Endometrial microvascular endothelial cells (primary cell): ENCODE measurements around the gene BRCA1. TPM values are rescaled to one million over a fixed set of nuclear protein-coding genes. Genes with fewer than 3 reads are reported as not detected.
"Not testable (repeated sequence)": the region's sequence is repeated elsewhere in the genome, so short reads cannot be mapped to it uniquely, and the experiment has no call there.

Experiments
- in situ Hi-C: cut with HindIII; loops from 2 replicates; pipeline ENCODE4 v1.10.0; 2017; ENCODE audit warnings: low sequenced_read_pairs, low pct_unique_long_range_greater_than_20kb; ENCODE audit errors: inconsistent ontology term
- total RNA-seq: library from RNA; depleted of rRNA; stranded (reverse); fragments of >200 nt; gene quantifications from one replicate; pipeline ENCODE4 v1.2.3, GENCODE V29; 2015; ENCODE audit errors: inconsistent ontology term

Gene BRCA1
- 22.7 TPM for total RNA-seq

DNA sequence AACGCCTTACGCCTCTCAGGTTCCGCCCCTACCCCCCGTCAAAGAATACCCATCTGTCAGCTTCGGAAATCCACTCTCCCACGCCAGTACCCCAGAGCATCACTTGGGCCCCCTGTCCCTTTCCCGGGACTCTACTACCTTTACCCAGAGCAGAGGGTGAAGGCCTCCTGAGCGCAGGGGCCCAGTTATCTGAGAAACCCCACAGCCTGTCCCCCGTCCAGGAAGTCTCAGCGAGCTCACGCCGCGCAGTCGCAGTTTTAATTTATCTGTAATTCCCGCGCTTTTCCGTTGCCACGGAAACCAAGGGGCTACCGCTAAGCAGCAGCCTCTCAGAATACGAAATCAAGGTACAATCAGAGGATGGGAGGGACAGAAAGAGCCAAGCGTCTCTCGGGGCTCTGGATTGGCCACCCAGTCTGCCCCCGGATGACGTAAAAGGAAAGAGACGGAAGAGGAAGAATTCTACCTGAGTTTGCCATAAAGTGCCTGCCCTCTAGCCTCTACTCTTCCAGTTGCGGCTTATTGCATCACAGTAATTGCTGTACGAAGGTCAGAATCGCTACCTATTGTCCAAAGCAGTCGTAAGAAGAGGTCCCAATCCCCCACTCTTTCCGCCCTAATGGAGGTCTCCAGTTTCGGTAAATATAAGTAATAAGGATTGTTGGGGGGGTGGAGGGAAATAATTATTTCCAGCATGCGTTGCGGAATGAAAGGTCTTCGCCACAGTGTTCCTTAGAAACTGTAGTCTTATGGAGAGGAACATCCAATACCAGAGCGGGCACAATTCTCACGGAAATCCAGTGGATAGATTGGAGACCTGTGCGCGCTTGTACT is at the start of gene BRCA1:
Gene BRCA1 (minus strand): TSS at position 232 of the 834 bp plus-strand sequence. CDS start 1,268 bp downstream, outside the sequence.
- in situ Hi-C loops: no loop called here

DNA sequence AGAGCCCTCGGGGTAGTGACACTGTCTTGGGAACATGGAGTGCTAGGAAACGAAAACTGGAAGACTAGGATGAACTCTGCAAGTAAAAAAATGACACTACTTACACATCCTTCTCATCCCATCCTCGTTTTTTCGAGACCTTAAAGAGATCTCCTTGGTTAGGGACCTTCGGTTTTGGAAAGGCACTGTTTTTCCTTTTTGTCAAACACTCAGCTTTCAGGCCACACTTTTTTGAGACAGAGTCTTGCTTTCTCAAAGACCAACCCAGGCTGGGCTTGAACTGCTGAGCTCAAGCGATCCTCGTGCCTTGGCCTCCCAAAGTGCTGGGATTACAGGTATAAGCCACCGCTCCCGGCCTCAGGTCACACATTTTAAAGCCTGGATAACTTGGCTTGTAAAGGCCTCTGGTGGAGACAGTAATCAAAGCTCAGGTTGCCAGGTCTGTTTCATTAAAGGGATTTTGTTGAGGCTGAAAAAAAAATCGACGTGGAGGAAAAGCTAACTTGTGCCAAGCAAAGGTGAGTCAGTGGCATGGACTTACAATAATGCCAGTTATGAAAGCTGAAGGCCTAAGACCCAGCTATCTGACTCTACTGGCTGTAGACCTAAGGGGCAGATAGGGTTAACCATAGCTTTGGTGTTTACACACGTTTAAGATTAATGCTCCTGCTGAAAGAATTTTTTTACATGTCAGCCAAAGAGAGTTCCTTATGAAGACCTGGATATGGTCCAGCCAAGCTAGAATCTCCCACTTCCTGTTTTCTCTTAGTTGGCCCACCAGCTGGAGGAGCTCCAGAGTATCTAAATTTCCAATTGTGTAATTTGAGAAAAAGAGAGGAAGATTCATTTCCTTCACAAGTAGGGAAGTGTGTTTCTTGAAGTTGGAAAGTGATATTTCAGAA is 46.7 kb upstream of the BRCA1 start:
- in situ Hi-C loops: no loop called here

- in situ Hi-C loops: no loop called here
These were observed 45.8 kb upstream of the BRCA1 start, which contains the start of gene NBR1 for GRCh38 chr17:43170766-43171585. NBR1 (plus strand) TSS chr17:43171214; CDS start chr17:43175800, 4,586 bp downstream.

DNA sequence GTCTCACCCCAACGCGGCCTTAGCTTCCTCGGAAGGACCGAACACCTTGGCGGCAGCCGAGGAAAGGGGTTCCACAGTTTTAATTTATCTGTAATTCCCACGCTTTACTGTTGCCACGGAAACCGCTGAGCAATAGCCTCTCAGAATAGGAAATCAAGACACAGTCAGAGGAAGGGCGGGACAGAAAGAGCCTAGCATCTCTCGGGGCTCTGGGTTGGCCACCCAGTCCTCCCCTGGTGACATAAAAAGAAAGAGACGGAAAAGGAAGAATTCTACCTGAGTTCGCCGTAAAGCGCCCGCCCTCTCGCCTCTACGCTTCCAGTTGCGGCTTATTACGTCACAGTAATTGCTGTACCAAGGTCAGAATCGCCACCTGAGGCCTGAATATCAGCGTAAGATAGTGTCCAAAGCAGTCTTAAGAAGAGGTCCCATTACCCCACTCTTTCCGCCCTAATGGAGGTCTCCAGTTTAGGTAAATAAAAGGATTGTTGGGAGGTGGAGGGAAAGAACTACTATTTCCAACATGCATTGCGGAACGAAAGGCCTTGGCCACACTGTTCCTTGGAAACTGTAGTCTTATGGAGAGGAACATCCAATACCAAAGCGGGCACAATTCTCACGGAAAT is 45.1 kb upstream of the BRCA1 start:
- in situ Hi-C loops: no loop called here

GRCh38 chr17:43169561-43170139 is 44.5 kb upstream of the BRCA1 start:
- in situ Hi-C loops: no loop called here

- in situ Hi-C loops: not testable (repeated sequence)
These were observed 40.8 kb upstream of the BRCA1 start for GRCh38 chr17:43165971-43166370.

DNA sequence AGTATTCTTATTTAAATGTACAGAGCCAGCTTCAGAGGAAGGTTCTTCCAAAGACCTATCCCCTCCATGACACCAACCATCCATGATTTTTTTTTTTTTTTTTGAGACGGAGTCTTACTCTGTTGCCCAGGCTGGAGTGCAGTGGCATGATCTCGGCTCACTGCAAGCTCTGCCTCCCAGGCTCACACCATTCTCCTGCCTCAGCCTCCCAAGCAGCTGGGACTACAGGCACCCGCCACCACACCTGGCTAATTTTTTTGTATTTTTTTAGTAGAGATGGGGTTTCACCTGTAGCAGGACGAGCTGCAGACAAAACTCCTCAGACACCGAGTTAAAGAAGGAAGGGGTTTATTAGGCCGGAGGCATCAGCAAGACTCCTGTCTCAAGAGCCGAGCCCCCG is 34.8 kb upstream of the BRCA1 start:
- in situ Hi-C loops: not testable (repeated sequence)

DNA sequence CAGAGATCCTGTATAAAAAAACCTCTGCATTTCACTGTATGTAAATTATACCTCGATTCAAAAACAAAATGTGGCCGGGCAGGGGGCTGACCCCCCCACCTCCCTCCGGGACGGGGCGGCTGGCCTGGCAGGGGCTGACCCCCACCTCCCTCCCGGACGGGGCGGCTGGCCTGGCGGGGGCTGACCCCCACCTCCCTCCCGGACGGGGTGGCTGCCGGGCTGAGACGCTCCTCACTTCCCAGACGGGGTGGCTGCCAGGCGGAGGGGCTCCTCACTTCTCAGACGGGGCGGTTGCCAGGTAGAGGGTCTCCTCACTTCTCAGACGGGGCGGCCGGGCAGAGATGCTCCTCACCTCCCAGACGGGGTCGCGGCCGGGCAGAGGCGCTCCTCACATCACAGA is 34.1 kb upstream of the BRCA1 start:
- in situ Hi-C loops: not testable (repeated sequence)

DNA sequence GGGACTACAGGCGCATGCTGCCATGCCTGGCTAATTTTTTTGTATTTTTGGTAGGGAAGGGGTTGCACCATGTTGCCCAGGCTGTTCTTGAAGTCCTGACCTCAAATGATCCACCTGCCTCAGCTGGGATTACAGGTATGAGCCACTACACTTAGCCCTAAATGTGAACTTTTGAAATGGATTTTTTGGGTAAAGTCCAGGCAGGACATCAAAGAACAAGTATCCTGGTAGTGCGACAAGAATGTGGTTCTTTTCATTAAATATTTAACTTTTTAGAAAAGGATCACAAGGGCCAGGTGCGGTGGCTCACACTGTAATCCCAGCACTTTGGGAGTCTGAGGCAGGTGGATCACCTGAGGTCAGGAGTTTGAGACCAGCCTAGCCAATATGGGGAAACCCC is 30.5 kb upstream of the BRCA1 start:
- in situ Hi-C loops: no loop called here

DNA sequence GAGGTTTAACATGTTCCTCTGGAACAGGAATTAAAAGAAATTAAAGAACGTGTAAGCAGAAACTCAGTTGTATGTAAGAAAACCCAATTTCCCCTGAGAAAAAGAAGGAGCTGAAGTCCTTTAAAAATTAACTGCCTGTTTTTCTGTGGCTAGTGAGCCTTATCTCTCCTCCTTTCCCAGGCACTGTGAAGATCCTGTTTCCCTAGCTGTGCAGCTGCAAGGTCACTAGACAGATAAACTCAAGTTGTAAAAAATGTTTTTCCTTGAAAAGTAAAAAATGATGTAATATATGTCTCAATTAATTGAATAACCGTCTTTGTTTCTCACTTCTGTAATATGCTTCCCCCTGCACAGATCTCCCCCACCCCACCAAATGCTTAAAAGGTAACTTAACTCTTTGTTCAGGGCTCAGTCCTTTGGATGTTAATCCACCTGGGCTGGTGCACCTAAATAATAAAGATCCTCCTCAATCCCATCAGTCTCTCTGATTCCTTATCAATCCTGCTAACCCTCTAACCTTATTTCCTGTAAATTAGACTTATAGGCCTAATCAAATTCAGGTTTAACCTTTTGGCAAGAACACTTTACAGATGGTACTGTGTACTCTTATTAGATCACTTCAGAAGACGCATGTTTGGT is 28.2 kb upstream of the BRCA1 start:
- in situ Hi-C loops: not testable (repeated sequence)

DNA sequence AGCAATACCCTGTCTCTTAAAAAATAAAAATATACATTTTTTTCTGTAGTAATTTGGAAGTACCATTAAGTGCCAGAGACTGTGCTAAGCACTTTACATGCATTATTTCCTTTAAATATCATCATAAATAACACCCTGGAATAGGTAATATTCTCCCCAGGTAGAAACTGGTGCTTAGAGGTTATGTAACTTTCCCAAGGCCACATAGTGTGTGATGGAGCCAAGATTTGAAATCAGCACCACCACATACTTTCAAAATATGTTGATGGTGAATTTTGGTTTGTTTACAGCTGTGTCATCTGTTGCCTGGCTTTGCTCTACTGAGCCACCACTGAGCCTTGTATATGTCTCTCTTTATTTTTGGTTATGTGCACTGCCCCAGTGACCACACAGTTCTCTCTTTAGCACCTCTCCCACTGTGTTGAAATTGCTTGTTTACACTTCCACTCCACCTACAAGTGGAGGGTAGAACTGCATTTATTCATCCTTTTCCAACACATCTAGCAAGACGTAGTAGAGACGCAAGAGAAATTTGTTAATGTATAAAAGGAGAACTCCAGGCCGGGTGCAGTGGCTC is 26.8 kb upstream of the BRCA1 start:
- in situ Hi-C loops: no loop called here

- in situ Hi-C loops: no loop called here
These were observed 21.5 kb upstream of the BRCA1 start for GRCh38 chr17:43146649-43147048.

GRCh38 chr17:43143201-43143600 is 18.0 kb upstream of the BRCA1 start:
- in situ Hi-C loops: no loop called here

DNA sequence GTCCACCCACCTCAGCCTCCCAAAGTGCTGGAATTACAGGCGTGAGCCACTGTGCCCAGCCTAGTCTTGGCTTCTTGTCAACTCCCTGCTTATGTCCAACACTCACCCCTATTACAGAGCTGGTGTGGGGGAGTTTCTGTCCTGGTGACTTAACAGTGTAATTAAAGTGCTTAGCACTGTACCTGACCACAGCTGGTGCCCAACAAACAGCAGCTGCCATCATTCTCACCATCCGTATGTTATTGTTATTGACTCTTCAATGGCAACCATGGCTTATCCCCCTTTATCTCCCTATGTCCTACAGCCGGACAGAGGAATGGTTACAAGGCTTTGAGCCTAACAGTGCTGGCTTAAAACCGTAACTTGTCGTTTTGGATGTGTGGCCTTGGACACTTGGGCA is 17.0 kb upstream of the BRCA1 start:
- in situ Hi-C loops: no loop called here

GRCh38 chr17:43140396-43141332 is 15.5 kb upstream of the BRCA1 start:
- in situ Hi-C loops: no loop called here

DNA sequence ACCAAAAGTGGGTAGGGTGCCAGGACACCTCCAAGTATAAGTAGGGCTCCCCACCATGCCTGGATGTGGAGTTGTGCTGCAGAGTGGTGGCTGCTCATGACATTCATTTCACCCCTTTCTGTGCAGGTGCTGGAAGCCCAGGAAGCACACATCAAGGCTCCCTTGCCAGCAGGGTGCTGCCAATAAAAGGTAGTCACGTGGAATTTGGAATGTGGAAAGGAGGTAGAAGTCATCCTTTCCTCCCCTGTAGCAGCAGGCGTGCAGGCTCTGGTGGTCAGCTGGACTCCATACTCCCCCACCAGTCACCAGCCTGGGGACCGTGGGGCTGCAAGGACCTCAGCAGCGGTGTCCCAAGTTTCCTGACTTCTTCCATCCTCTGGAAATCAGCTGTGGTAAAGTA is 13.4 kb upstream of the BRCA1 start:
- in situ Hi-C loops: not testable (repeated sequence)
